Activated CD8-positive, alpha-beta memory T cell treated with anti-CD3 and anti-CD28 coated beads, Interleukin-2, amount 10 ng/mL, durations not matched to agents 7 days and 5 days (primary cell): ENCODE data around the gene EXOC3L2. TPM values are rescaled to one million over a fixed set of nuclear protein-coding genes. Genes with fewer than 3 reads are reported as not detected.

Experiments
- ATAC-seq: fragments of 150-1000 bp; cut with Tn5 transposase; one replicate; pipeline ENCODE4 v1.10.0; 2021; ENCODE audit warnings: moderate library complexity
- CTCF ChIA-PET: fragments of 350-600 bp; sonication (Branson Sonifier 250); formaldehyde crosslinking; loops from one replicate; lab custom pipeline; 2021; ENCODE audit warnings: antibody characterized with exemption; lab: Charles Lee
- DNase-seq: peaks from one replicate; pipeline ENCODE4 v3.0.0-alpha.2; 2020
- H3K27ac Mint-ChIP-seq: one replicate; pipeline ENCODE4 v1.8.0; 2021; ENCODE audit warnings: mild to moderate bottlenecking, mixed read lengths
- H3K27me3 Mint-ChIP-seq: one replicate; pipeline ENCODE4 v1.8.0; 2021; ENCODE audit warnings: mixed read lengths
- H3K36me3 Mint-ChIP-seq: one replicate; pipeline ENCODE4 v1.8.0; 2021; ENCODE audit warnings: mild to moderate bottlenecking, mixed read lengths
- H3K4me1 Mint-ChIP-seq: one replicate; pipeline ENCODE4 v1.8.0; 2021; ENCODE audit warnings: mixed read lengths
- H3K4me3 Mint-ChIP-seq: one replicate; pipeline ENCODE4 v1.8.0; 2021; ENCODE audit warnings: mild to moderate bottlenecking, moderate library complexity, mixed read lengths
- H3K9me3 Mint-ChIP-seq: one replicate; pipeline ENCODE4 v1.8.0; 2022; ENCODE audit warnings: low read depth, mixed read lengths
- total RNA-seq, 2 experiments: library from RNA; stranded (reverse); gene quantifications; one replicate each; pipeline ENCODE4 v1.2.3, GENCODE V29; 2021

The EXOC3L2 gene
- total RNA-seq: not detected

GRCh38 chr19:45245334-45245787 lies at the start of gene EXOC3L2:
EXOC3L2 (minus strand) TSS chr19:45245407; CDS start chr19:45239045, 6,362 bp downstream.
- no peak within 1 kb of the TSS for H3K4me3 Mint-ChIP-seq
- H3K27me3 Mint-ChIP-seq: peaks cover 2% of the 10 kb centered on the region
- CTCF ChIA-PET: interaction anchor here (1.2 kb wide), 2 partner anchors 11 to 93 kb away, joined by 3 read pairs; no protein-coding TSS in a partner anchor
- H3K9me3 Mint-ChIP-seq: no peaks in the 10 kb centered on the region
- H3K27ac Mint-ChIP-seq: no peak within 1 kb of the TSS
- no peaks in the 10 kb centered on the region for H3K36me3 Mint-ChIP-seq
- no peak for DNase-seq
- H3K4me1 Mint-ChIP-seq: peaks cover 8% of the 10 kb centered on the region
- no peak for ATAC-seq

GRCh38 chr19:45294291-45295029 lies 49.3 kb upstream of the EXOC3L2 start:
- H3K4me1 Mint-ChIP-seq: no peaks in the 10 kb centered on the region
- H3K36me3 Mint-ChIP-seq: peaks cover 11% of the 10 kb centered on the region
- no peaks in the 10 kb centered on the region for H3K9me3 Mint-ChIP-seq
- DNase-seq (no peak), ATAC-seq (no peak)
- no peak overlapping the region for H3K27ac Mint-ChIP-seq
- no peak overlapping the region for H3K4me3 Mint-ChIP-seq
- no peaks in the 10 kb centered on the region for H3K27me3 Mint-ChIP-seq
- CTCF ChIA-PET: no interaction called here

- ATAC-seq (no peak), DNase-seq (no peak)
- no peaks in the 10 kb centered on the region for H3K9me3 Mint-ChIP-seq
- H3K4me1 Mint-ChIP-seq: no peaks in the 10 kb centered on the region
- CTCF ChIA-PET: no interaction called here
- H3K36me3 Mint-ChIP-seq: peaks cover 11% of the 10 kb centered on the region
- H3K27me3 Mint-ChIP-seq: no peaks in the 10 kb centered on the region
- no peak overlapping the region for H3K4me3 Mint-ChIP-seq
- no peak overlapping the region for H3K27ac Mint-ChIP-seq
Measured at GRCh38 chr19:45293682-45294081, 48.5 kb upstream of the EXOC3L2 start.

GRCh38 chr19:45291834-45292233 lies 46.6 kb upstream of the EXOC3L2 start:
- DNase-seq (no peak), ATAC-seq (no peak)
- Mint-ChIP-seq H3K9me3 (no peaks in the 10 kb centered on the region), H3K36me3 (peaks cover 10% of the 10 kb centered on the region), H3K27ac (no peak overlapping the region), H3K4me3 (no peak overlapping the region), H3K4me1 (no peaks in the 10 kb centered on the region), H3K27me3 (no peaks in the 10 kb centered on the region)
- CTCF ChIA-PET: no interaction called here

- no peaks in the 10 kb centered on the region for H3K9me3 Mint-ChIP-seq
- ATAC-seq (no peak), DNase-seq (no peak)
- no peaks in the 10 kb centered on the region for H3K4me1 Mint-ChIP-seq
- peaks cover 11% of the 10 kb centered on the region for H3K36me3 Mint-ChIP-seq
- CTCF ChIA-PET: interaction anchor here (0.8 kb wide), 1 partner anchor 49 kb away, joined by 3 read pairs; no protein-coding TSS in a partner anchor
- no peak overlapping the region for H3K4me3 Mint-ChIP-seq
- no peaks in the 10 kb centered on the region for H3K27me3 Mint-ChIP-seq
- no peak overlapping the region for H3K27ac Mint-ChIP-seq
Measured at GRCh38 chr19:45290381-45290931, 45.2 kb upstream of the EXOC3L2 start.

- Mint-ChIP-seq H3K9me3 (no peaks in the 10 kb centered on the region), H3K4me3 (no peak overlapping the region), H3K27ac (no peak overlapping the region), H3K36me3 (peaks cover 11% of the 10 kb centered on the region), H3K4me1 (no peaks in the 10 kb centered on the region), H3K27me3 (no peaks in the 10 kb centered on the region)
- CTCF ChIA-PET: no interaction called here
- ATAC-seq: no peak
- no peak for DNase-seq
Measured at GRCh38 chr19:45283443-45284033, 38.3 kb upstream of the EXOC3L2 start.

- CTCF ChIA-PET: no interaction called here
- ATAC-seq: no peak
- no peaks in the 10 kb centered on the region for H3K4me1 Mint-ChIP-seq
Measured at GRCh38 chr19:45280471-45280961, 35.3 kb upstream of the EXOC3L2 start.

GRCh38 chr19:45279587-45280192 lies 34.5 kb upstream of the EXOC3L2 start:
- DNase-seq (no peak), ATAC-seq (no peak)
- CTCF ChIA-PET: no interaction called here
- H3K9me3 Mint-ChIP-seq: no peaks in the 10 kb centered on the region
- no peaks in the 10 kb centered on the region for H3K4me1 Mint-ChIP-seq
- no peak overlapping the region for H3K4me3 Mint-ChIP-seq
- no peaks in the 10 kb centered on the region for H3K27me3 Mint-ChIP-seq
- no peak overlapping the region for H3K27ac Mint-ChIP-seq
- H3K36me3 Mint-ChIP-seq: peaks cover 9% of the 10 kb centered on the region

More at GRCh38 chr19:45280471-45280961, 35.3 kb upstream of the EXOC3L2 start:
- no peak overlapping the region for H3K4me3 Mint-ChIP-seq
- no peak overlapping the region for H3K27ac Mint-ChIP-seq
- no peaks in the 10 kb centered on the region for H3K9me3 Mint-ChIP-seq
- no peak for DNase-seq
- H3K36me3 Mint-ChIP-seq: peaks cover 9% of the 10 kb centered on the region
- no peaks in the 10 kb centered on the region for H3K27me3 Mint-ChIP-seq

- H3K4me3 Mint-ChIP-seq: no peak overlapping the region
- no peaks in the 10 kb centered on the region for H3K9me3 Mint-ChIP-seq
- ATAC-seq (no peak), DNase-seq (no peak)
- H3K4me1 Mint-ChIP-seq: no peaks in the 10 kb centered on the region
- no peak overlapping the region for H3K27ac Mint-ChIP-seq
- H3K27me3 Mint-ChIP-seq: no peaks in the 10 kb centered on the region
- CTCF ChIA-PET: no interaction called here
- peaks cover 3% of the 10 kb centered on the region for H3K36me3 Mint-ChIP-seq
Measured at GRCh38 chr19:45278087-45278486, 32.9 kb upstream of the EXOC3L2 start.

GRCh38 chr19:45276284-45276687 lies 31.1 kb upstream of the EXOC3L2 start:
- no peaks in the 10 kb centered on the region for H3K9me3 Mint-ChIP-seq
- H3K4me1 Mint-ChIP-seq: no peaks in the 10 kb centered on the region
- ATAC-seq: no peak
- no peaks in the 10 kb centered on the region for H3K27me3 Mint-ChIP-seq
- H3K36me3 Mint-ChIP-seq: peaks cover 5% of the 10 kb centered on the region
- H3K4me3 Mint-ChIP-seq: no peak overlapping the region
- H3K27ac Mint-ChIP-seq: no peak overlapping the region
- CTCF ChIA-PET: no interaction called here
- DNase-seq: no peak

GRCh38 chr19:45275370-45275971 lies 30.3 kb upstream of the EXOC3L2 start:
- peaks cover 5% of the 10 kb centered on the region for H3K36me3 Mint-ChIP-seq
- DNase-seq (no peak), ATAC-seq (no peak)
- CTCF ChIA-PET: no interaction called here
- no peak overlapping the region for H3K27ac Mint-ChIP-seq
- H3K9me3 Mint-ChIP-seq: no peaks in the 10 kb centered on the region
- no peaks in the 10 kb centered on the region for H3K4me1 Mint-ChIP-seq
- no peaks in the 10 kb centered on the region for H3K27me3 Mint-ChIP-seq
- no peak overlapping the region for H3K4me3 Mint-ChIP-seq

GRCh38 chr19:45273521-45273855 lies 28.3 kb upstream of the EXOC3L2 start:
- Mint-ChIP-seq H3K9me3 (no peaks in the 10 kb centered on the region), H3K4me3 (no peak overlapping the region), H3K27ac (no peak overlapping the region), H3K36me3 (peaks cover 5% of the 10 kb centered on the region), H3K4me1 (no peaks in the 10 kb centered on the region), H3K27me3 (no peaks in the 10 kb centered on the region)
- no peak for DNase-seq
- no peak for ATAC-seq
- CTCF ChIA-PET: no interaction called here

GRCh38 chr19:45271735-45272108 lies 26.5 kb upstream of the EXOC3L2 start:
- H3K27me3 Mint-ChIP-seq: no peaks in the 10 kb centered on the region
- CTCF ChIA-PET: no interaction called here

More at GRCh38 chr19:45271735-45272108, 26.5 kb upstream of the EXOC3L2 start:
- Mint-ChIP-seq H3K9me3 (no peaks in the 10 kb centered on the region), H3K4me1 (no peaks in the 10 kb centered on the region), H3K4me3 (no peak overlapping the region), H3K27ac (no peak overlapping the region), H3K36me3 (peaks cover 3% of the 10 kb centered on the region)
- DNase-seq (no peak), ATAC-seq (no peak)
